Measurements from ENCODE around the gene PLEKHH2.
"Not testable (repeated sequence)": the region's sequence is repeated elsewhere in the genome, so short reads cannot be mapped to it uniquely, and the experiment has no call there.

The PLEKHH2 gene

DNA sequence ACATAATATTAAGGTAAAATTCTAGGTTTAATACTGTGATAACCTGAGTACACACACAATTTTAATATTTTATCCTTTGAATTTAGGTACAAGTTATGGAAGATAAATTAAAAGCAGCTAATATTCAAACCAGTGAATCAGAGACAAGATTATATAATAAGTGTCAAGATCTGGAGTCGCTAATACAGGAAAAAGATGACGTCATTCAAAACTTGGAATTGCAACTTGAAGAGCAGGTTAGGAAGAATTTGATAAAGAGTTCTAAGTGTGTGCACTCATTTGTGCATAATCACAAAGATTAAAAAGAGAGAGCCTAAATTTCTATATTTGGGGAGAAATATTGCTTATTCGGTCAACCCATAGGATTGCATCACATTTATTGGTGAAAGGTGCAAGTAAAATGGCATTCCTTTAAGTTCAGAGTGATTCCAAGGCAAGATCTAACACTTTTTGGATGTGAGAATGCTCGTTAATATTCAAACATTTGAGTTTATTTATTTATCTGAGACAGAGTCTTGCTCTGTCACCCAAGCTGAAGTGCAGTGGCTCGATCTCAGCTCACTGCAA, 55.5 kb downstream of the PLEKHH2 start:
- no peak for DNase-seq (ENCODE audit: low read depth, low spot score)
- WGBS (ENCODE audit: insufficient coverage, insufficient read length) = no CpG with 5 or more reads among the region's 5 CpGs
- no peak overlapping the region for H3K27ac ChIP-seq (ENCODE audit: low read length)
- no peaks in the 10 kb centered on the region for H3K4me1 ChIP-seq (ENCODE audit: control insufficient read depth, insufficient read depth, low read length)
- no peaks in the 10 kb centered on the region for H3K9me3 ChIP-seq (ENCODE audit: control insufficient read depth, insufficient read depth, low read length)
- H3K27me3 ChIP-seq (ENCODE audit: control insufficient read depth, insufficient read depth, low read length) = no peaks in the 10 kb centered on the region
- no peaks in the 10 kb centered on the region for H3K36me3 ChIP-seq (ENCODE audit: control insufficient read depth, insufficient read depth, low read length)
- no peak overlapping the region for H3K4me3 ChIP-seq (ENCODE audit: low read length)

- no CpG with 5 or more reads among the region's 6 CpGs for WGBS (ENCODE audit: insufficient coverage, insufficient read length)
- H3K27me3 ChIP-seq (ENCODE audit: control insufficient read depth, insufficient read depth, low read length); DNase-seq (ENCODE audit: low read depth, low spot score); H3K36me3 ChIP-seq (ENCODE audit: control insufficient read depth, insufficient read depth, low read length); H3K4me1 ChIP-seq (ENCODE audit: control insufficient read depth, insufficient read depth, low read length); H3K4me3 ChIP-seq (ENCODE audit: low read length); H3K9me3 ChIP-seq (ENCODE audit: control insufficient read depth, insufficient read depth, low read length); H3K27ac ChIP-seq (ENCODE audit: low read length): not testable (repeated sequence)
These were observed 61.1 kb downstream of the PLEKHH2 start for GRCh38 chr2:43698140-43698539.

DNA sequence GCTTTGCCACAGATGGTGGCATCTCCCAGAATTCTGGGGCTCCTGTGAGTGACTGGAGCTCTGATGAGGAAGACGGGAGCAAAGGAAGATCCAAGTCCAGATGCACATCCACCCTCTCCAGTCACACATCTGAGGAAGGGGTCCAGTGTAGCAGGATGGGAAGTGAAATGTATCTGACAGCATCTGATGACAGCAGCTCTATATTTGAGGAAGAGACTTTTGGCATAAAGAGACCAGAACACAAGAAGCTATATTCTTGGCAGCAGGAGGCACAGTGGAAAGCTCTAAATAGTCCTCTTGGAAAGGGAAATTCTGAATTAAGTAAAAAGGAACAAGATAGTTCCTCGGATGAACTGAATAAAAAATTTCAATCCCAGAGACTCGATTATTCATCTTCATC, 62.7 kb downstream of the PLEKHH2 start:
- Histone ChIP-seq H3K4me3 (ENCODE audit: low read length) (no peak overlapping the region), H3K36me3 (ENCODE audit: control insufficient read depth, insufficient read depth, low read length) (no peaks in the 10 kb centered on the region), H3K4me1 (ENCODE audit: control insufficient read depth, insufficient read depth, low read length) (no peaks in the 10 kb centered on the region)

GRCh38 chr2:43701111-43701510, 64.1 kb downstream of the PLEKHH2 start:
- Histone ChIP-seq H3K27me3 (ENCODE audit: control insufficient read depth, insufficient read depth, low read length) (no peaks in the 10 kb centered on the region), H3K4me1 (ENCODE audit: control insufficient read depth, insufficient read depth, low read length) (no peaks in the 10 kb centered on the region), H3K27ac (ENCODE audit: low read length) (no peak overlapping the region), H3K36me3 (ENCODE audit: control insufficient read depth, insufficient read depth, low read length) (no peaks in the 10 kb centered on the region), H3K9me3 (ENCODE audit: control insufficient read depth, insufficient read depth, low read length) (no peaks in the 10 kb centered on the region), H3K4me3 (ENCODE audit: low read length) (no peak overlapping the region)
- no peak for DNase-seq (ENCODE audit: low read depth, low spot score)

More for the DNA sequence above, 62.7 kb downstream of the PLEKHH2 start:
- DNase-seq (ENCODE audit: low read depth, low spot score) = no peak
- WGBS (ENCODE audit: insufficient coverage, insufficient read length) = no CpG with 5 or more reads among the region's 3 CpGs
- H3K27ac ChIP-seq (ENCODE audit: low read length) = no peak overlapping the region
- no peaks in the 10 kb centered on the region for H3K27me3 ChIP-seq (ENCODE audit: control insufficient read depth, insufficient read depth, low read length)
- H3K9me3 ChIP-seq (ENCODE audit: control insufficient read depth, insufficient read depth, low read length) = no peaks in the 10 kb centered on the region

DNA sequence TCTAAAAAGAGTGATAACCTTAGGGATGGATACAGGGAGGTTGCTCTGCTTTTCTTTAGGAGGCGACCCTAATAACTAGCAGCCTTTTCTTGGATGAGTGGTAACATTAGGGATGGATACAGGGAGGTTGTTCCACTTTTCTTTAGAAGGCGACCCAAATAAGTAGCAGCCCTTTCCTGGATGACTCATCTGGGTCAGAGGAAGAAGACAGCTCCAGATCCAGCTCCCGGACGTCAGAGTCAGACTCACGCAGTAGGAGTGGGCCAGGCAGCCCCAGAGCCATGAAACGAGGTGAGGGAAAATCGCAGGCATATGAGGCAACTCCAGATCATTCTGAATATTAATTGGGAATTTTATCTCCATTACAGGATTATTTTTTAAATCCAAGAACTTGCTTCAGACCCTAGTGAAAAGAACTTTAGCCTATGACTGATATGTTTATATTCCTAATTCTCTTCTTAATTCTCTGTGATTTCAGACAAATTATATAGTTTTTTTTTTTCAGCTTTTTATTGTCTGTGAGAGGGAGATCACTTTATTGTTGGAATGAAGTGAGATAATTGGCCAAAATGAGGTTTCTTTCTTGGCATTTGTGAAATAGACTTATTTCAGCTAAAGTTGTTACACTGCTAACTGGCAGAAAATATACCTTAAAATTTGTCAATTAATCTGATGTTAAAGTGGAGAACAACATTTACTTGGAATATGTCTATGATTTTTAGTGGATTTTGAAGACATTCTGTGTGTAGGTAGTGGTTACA, 70.4 kb downstream of the PLEKHH2 start:
- no peaks in the 10 kb centered on the region for H3K4me1 ChIP-seq (ENCODE audit: control insufficient read depth, insufficient read depth, low read length)
- WGBS (ENCODE audit: insufficient coverage, insufficient read length) = no CpG with 5 or more reads among the region's 7 CpGs
- H3K27ac ChIP-seq (ENCODE audit: low read length) = no peak overlapping the region
- no peaks in the 10 kb centered on the region for H3K36me3 ChIP-seq (ENCODE audit: control insufficient read depth, insufficient read depth, low read length)
- no peaks in the 10 kb centered on the region for H3K27me3 ChIP-seq (ENCODE audit: control insufficient read depth, insufficient read depth, low read length)
- no peak overlapping the region for H3K4me3 ChIP-seq (ENCODE audit: low read length)
- no peak for DNase-seq (ENCODE audit: low read depth, low spot score)
- no peaks in the 10 kb centered on the region for H3K9me3 ChIP-seq (ENCODE audit: control insufficient read depth, insufficient read depth, low read length)

GRCh38 chr2:43708178-43708577, 71.1 kb downstream of the PLEKHH2 start:
- Histone ChIP-seq H3K27me3 (ENCODE audit: control insufficient read depth, insufficient read depth, low read length) (no peaks in the 10 kb centered on the region), H3K36me3 (ENCODE audit: control insufficient read depth, insufficient read depth, low read length) (no peaks in the 10 kb centered on the region), H3K4me3 (ENCODE audit: low read length) (no peak overlapping the region), H3K9me3 (ENCODE audit: control insufficient read depth, insufficient read depth, low read length) (no peaks in the 10 kb centered on the region), H3K27ac (ENCODE audit: low read length) (no peak overlapping the region), H3K4me1 (ENCODE audit: control insufficient read depth, insufficient read depth, low read length) (no peaks in the 10 kb centered on the region)
- DNase-seq (ENCODE audit: low read depth, low spot score) = no peak
- WGBS (ENCODE audit: insufficient coverage, insufficient read length) = no CpG with 5 or more reads among the region's 6 CpGs

DNA sequence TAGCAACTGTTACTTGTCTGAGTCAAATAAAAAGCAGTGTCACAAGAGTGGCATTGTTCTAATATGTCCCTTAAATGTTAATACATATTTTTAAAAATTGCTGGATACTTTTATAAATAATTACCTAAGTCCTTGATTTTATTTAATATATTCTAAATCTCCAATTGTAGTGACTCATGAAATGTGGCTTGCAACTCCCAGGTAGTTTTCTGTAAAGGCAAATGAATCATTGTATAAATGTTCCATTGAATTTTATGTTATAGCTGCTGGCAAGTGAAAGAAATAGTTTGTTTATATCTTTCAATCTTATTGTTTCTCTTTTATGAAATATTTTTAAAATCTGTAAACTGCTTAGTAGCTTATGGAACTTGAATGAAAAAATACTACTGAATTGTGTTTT, 71.8 kb downstream of the PLEKHH2 start:
- no peak overlapping the region for H3K27ac ChIP-seq (ENCODE audit: low read length)
- H3K9me3 ChIP-seq (ENCODE audit: control insufficient read depth, insufficient read depth, low read length) = no peaks in the 10 kb centered on the region
- H3K36me3 ChIP-seq (ENCODE audit: control insufficient read depth, insufficient read depth, low read length) = no peaks in the 10 kb centered on the region
- H3K27me3 ChIP-seq (ENCODE audit: control insufficient read depth, insufficient read depth, low read length) = no peaks in the 10 kb centered on the region
- no peak for DNase-seq (ENCODE audit: low read depth, low spot score)
- no peak overlapping the region for H3K4me3 ChIP-seq (ENCODE audit: low read length)
- H3K4me1 ChIP-seq (ENCODE audit: control insufficient read depth, insufficient read depth, low read length) = no peaks in the 10 kb centered on the region

- DNase-seq (ENCODE audit: low read depth, low spot score) = no peak
- H3K36me3 ChIP-seq (ENCODE audit: control insufficient read depth, insufficient read depth, low read length) = no peaks in the 10 kb centered on the region
- H3K27me3 ChIP-seq (ENCODE audit: control insufficient read depth, insufficient read depth, low read length) = no peaks in the 10 kb centered on the region
- peaks cover 3% of the 10 kb centered on the region; the same call in 1 of the 2 replicates for H3K4me1 ChIP-seq (ENCODE audit: control insufficient read depth, insufficient read depth, low read length)
- no peak overlapping the region for H3K27ac ChIP-seq (ENCODE audit: low read length)
- no peak overlapping the region for H3K4me3 ChIP-seq (ENCODE audit: low read length)
- H3K9me3 ChIP-seq (ENCODE audit: control insufficient read depth, insufficient read depth, low read length) = no peaks in the 10 kb centered on the region
These were observed 73.8 kb downstream of the PLEKHH2 start for GRCh38 chr2:43710866-43711265.

- no peak overlapping the region for H3K27ac ChIP-seq (ENCODE audit: low read length)
- H3K36me3 ChIP-seq (ENCODE audit: control insufficient read depth, insufficient read depth, low read length) = no peaks in the 10 kb centered on the region
- DNase-seq (ENCODE audit: low read depth, low spot score) = no peak
- H3K27me3 ChIP-seq (ENCODE audit: control insufficient read depth, insufficient read depth, low read length) = no peaks in the 10 kb centered on the region
- WGBS (ENCODE audit: insufficient coverage, insufficient read length) = no CpG with 5 or more reads among the region's 2 CpGs
- no peak overlapping the region for H3K4me3 ChIP-seq (ENCODE audit: low read length)
- peaks cover 3% of the 10 kb centered on the region; the same call in 1 of the 2 replicates for H3K4me1 ChIP-seq (ENCODE audit: control insufficient read depth, insufficient read depth, low read length)
- no peaks in the 10 kb centered on the region for H3K9me3 ChIP-seq (ENCODE audit: control insufficient read depth, insufficient read depth, low read length)
These were observed 77.1 kb downstream of the PLEKHH2 start for GRCh38 chr2:43714164-43714563.

GRCh38 chr2:43715300-43716098, 78.4 kb downstream of the PLEKHH2 start:
- no CpG with 5 or more reads among the region's 4 CpGs for WGBS (ENCODE audit: insufficient coverage, insufficient read length)
- Histone ChIP-seq H3K27ac (ENCODE audit: low read length) (no peak overlapping the region), H3K36me3 (ENCODE audit: control insufficient read depth, insufficient read depth, low read length) (no peaks in the 10 kb centered on the region), H3K9me3 (ENCODE audit: control insufficient read depth, insufficient read depth, low read length) (no peaks in the 10 kb centered on the region), H3K27me3 (ENCODE audit: control insufficient read depth, insufficient read depth, low read length) (no peaks in the 10 kb centered on the region), H3K4me3 (ENCODE audit: low read length) (no peak overlapping the region), H3K4me1 (ENCODE audit: control insufficient read depth, insufficient read depth, low read length) (peaks cover 3% of the 10 kb centered on the region; the same call in 1 of the 2 replicates)
- DNase-seq (ENCODE audit: low read depth, low spot score) = no peak

Data from iPS DF 6.9 (cell line).